DOHH2 (cell line): ENCODE measurements around the gene LRRN2.

Experiments used
- H3F3A ChIP-seq: fragments of 200-600 bp; sonication (generic), shearing (Covaris generic); 2 replicates; pipeline ENCODE4 v1.6.0; 2016; ENCODE audit warnings: antibody characterized with exemption, mild to moderate bottlenecking; ENCODE audit not compliant: control insufficient read depth, insufficient read depth
- H3K27ac ChIP-seq: fragments of 200-600 bp; sonication (generic); 2 replicates; pipeline ENCODE4 v1.5.1; 2014; ENCODE audit warnings: low read depth, mild to moderate bottlenecking, low read length, moderate library complexity
- H3K27me3 ChIP-seq: fragments of 200-600 bp; sonication (generic); 2 replicates; pipeline ENCODE4 v1.6.1; 2014; ENCODE audit warnings: mild to moderate bottlenecking, low read length, mixed read lengths; ENCODE audit not compliant: control insufficient read depth
- H3K36me3 ChIP-seq: fragments of 200-600 bp; sonication (generic); 2 replicates; pipeline ENCODE4 v1.6.1; 2014; ENCODE audit warnings: mild to moderate bottlenecking, low read length, moderate library complexity, mixed read lengths; ENCODE audit not compliant: control insufficient read depth
- H3K4me1 ChIP-seq: fragments of 200-600 bp; sonication (generic); 2 replicates; pipeline ENCODE4 v1.6.1; 2014; ENCODE audit warnings: mild to moderate bottlenecking, low read length, mixed read lengths; ENCODE audit not compliant: control insufficient read depth
- H3K4me2 ChIP-seq: fragments of 200-600 bp; sonication (generic); 2 replicates; pipeline ENCODE4 v1.6.0; 2014; ENCODE audit warnings: mild to moderate bottlenecking, low read length, moderate library complexity
- H3K4me3 ChIP-seq: fragments of 200-600 bp; sonication (generic); 2 replicates; pipeline ENCODE4 v1.5.1; 2014; ENCODE audit warnings: mild to moderate bottlenecking, low read length, mixed read lengths
- H3K79me2 ChIP-seq: fragments of 200-600 bp; sonication (generic); 2 replicates; pipeline ENCODE4 v1.6.1; 2014; ENCODE audit warnings: mild to moderate bottlenecking, low read length, mixed read lengths; ENCODE audit not compliant: control insufficient read depth
- H3K9me2 ChIP-seq: fragments of 200-600 bp; sonication (generic); replicated peaks from 2 replicates; pipeline ENCODE4 v1.6.1; 2014; ENCODE audit warnings: mild to moderate bottlenecking, low read length, mixed read lengths; ENCODE audit not compliant: control insufficient read depth
- H3K9me3 ChIP-seq: fragments of 200-600 bp; sonication (generic); 2 replicates; pipeline ENCODE4 v1.6.1; 2014; ENCODE audit warnings: antibody characterized with exemption, low read length, mixed read lengths; ENCODE audit not compliant: control insufficient read depth, insufficient read depth
- H4K20me1 ChIP-seq: fragments of 200-600 bp; sonication (generic); 2 replicates; pipeline ENCODE4 v1.6.0; 2014; ENCODE audit warnings: low read depth, mild to moderate bottlenecking, antibody characterized with exemption, low read length, moderate library complexity; ENCODE audit not compliant: control insufficient read depth, insufficient read depth
- EZH2phosphoT487 ChIP-seq: fragments of 200-600 bp; sonication (generic); IDR thresholded peaks from 2 replicates; pipeline ENCODE4 v1.6.1; 2017; ENCODE audit warnings: borderline replicate concordance, mild to moderate bottlenecking, antibody characterized with exemption, low read length, moderate library complexity, mixed read lengths
- TF ChIP-seq, protein P1 (sequence below): fragments of 200-600 bp; sonication (generic); IDR thresholded peaks from one replicate; pipeline ENCODE4 v1.5.1; 2014; ENCODE audit warnings: antibody characterized with exemption, mild to moderate bottlenecking, low read depth, low read length; ENCODE audit not compliant: poor library complexity, severe bottlenecking

The LRRN2 gene

DNA sequence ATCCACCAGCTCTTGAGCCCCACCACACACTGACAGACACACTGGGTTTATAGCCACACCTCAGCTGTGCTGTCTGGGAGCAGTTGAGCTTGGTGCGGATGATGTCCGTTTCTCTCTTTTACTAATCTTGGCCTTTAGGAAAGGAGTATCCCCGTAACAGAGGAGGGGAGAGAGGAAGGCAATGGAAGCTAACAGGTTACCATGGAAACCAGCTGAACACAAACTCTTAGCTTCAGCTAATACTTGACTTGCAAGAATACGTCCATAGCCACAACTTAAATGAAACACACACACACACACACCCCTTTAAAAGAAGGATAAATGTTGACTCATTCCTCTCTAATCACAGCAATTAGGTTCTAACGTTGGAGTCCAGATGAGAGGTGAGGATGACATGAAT, 28.0 kb upstream of the LRRN2 start:
- peaks cover 70% of the 10 kb centered on the region for H3K4me1 ChIP-seq
- no peaks in the 10 kb centered on the region for H3K9me3 ChIP-seq
- H3F3A ChIP-seq: no peaks in the 10 kb centered on the region

DNA sequence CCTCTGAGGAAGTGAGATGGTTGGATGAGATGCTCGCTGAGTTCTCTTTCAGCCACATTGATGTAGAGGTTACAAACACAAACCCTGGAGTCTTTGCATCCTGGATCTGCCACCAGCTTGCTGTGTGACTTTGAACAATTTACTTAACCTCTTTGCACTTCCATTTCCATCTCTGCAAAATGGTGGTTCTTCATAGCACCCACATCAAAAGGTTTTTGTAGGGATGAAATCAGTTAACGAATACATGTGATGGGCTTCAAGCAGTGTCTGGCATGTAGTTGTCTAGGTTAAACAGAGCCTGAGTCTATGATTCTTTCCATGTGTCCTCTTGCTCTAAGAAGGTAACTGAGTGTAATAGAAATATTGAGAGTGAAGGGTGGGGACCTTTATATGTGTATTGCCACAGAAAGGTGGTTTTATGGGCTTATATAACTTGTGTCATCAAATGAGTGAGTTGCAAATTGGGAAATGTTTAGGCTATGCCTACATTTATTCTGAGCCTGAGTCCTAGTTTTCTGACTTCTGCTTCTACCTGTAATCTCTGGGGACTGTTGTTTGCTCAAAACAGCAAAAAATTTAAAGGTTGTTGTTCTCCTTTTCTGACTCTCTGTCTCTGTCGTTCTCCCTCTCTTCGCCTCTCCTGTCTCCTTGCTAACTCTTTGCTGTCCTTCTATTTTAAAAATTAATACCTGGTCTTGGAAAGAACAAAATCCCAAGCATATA, 27.3 kb upstream of the LRRN2 start:
- no peaks in the 10 kb centered on the region; the same call in 1 of the 2 replicates for H4K20me1 ChIP-seq
- peak overlapping the region; percentile 81 for H3K4me2 ChIP-seq
- peak overlapping the region; percentile 88 for H3K4me3 ChIP-seq
- no peaks in the 10 kb centered on the region for H3K27me3 ChIP-seq
- H3K36me3 ChIP-seq: peaks cover 38% of the 10 kb centered on the region
- H3F3A ChIP-seq: no peaks in the 10 kb centered on the region
- peaks cover 73% of the 10 kb centered on the region for H3K4me1 ChIP-seq
- peaks cover 57% of the 10 kb centered on the region for H3K79me2 ChIP-seq
- peak overlapping the region; percentile 82; the same call in 1 of the 2 replicates for H3K27ac ChIP-seq
- H3K9me3 ChIP-seq: no peaks in the 10 kb centered on the region
- no peaks in the 10 kb centered on the region for H3K9me2 ChIP-seq
- TF ChIP-seq EZH2phosphoT487: no peak
- TF ChIP-seq, protein P1, sequence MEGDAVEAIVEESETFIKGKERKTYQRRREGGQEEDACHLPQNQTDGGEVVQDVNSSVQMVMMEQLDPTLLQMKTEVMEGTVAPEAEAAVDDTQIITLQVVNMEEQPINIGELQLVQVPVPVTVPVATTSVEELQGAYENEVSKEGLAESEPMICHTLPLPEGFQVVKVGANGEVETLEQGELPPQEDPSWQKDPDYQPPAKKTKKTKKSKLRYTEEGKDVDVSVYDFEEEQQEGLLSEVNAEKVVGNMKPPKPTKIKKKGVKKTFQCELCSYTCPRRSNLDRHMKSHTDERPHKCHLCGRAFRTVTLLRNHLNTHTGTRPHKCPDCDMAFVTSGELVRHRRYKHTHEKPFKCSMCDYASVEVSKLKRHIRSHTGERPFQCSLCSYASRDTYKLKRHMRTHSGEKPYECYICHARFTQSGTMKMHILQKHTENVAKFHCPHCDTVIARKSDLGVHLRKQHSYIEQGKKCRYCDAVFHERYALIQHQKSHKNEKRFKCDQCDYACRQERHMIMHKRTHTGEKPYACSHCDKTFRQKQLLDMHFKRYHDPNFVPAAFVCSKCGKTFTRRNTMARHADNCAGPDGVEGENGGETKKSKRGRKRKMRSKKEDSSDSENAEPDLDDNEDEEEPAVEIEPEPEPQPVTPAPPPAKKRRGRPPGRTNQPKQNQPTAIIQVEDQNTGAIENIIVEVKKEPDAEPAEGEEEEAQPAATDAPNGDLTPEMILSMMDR: no peak

More for the DNA sequence above, 28.0 kb upstream of the LRRN2 start:
- peak overlapping the region; percentile 82 for H3K27ac ChIP-seq
- no peaks in the 10 kb centered on the region for H3K9me2 ChIP-seq
- H4K20me1 ChIP-seq: no peaks in the 10 kb centered on the region; the same call in 1 of the 2 replicates
- no peaks in the 10 kb centered on the region for H3K27me3 ChIP-seq
- H3K36me3 ChIP-seq: peaks cover 38% of the 10 kb centered on the region
- peak overlapping the region; percentile 88 for H3K4me3 ChIP-seq
- peaks cover 57% of the 10 kb centered on the region for H3K79me2 ChIP-seq
- peak overlapping the region; percentile 81 for H3K4me2 ChIP-seq
- TF ChIP-seq EZH2phosphoT487: no peak
- TF ChIP-seq, protein P1: no peak

DNA sequence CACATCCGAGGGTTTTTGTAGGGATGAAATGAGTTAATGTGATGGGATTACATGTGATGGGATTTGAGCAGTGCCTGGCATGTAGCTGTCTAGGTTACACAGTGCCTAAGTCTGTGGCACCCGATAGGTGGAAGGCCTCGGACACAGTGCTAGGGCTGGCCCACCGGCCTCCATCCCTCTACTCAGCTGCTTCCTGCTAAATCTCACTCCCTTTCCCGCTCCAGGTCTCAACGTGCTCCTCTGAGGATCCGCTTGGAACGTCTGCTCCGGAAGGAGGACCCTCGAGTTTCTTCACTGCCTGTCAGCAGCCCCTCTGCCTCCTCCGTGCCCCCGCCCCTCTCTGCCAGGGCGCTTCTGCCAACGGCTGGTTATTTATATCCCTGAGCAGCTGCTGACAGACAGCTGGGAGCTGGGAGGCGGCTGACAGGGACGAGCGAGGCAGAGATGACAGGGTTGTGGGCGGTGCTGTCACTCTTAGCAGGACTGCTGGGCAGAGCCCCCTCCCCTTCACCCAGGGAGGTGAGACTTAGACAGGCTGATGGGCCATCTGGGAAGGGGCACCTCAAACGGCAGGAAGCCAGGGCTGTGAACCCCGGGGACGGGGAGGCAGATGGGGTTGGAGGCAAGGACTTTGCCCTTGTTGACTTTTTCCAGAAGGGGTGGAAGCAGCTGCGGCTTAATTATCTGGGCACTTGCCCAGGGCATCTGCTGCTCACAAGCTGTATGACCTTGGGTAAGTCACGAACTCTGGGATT, 26.6 kb upstream of the LRRN2 start:
- Histone ChIP-seq H3K36me3 (peaks cover 38% of the 10 kb centered on the region), H3K9me2 (no peaks in the 10 kb centered on the region), H3K9me3 (no peaks in the 10 kb centered on the region), H3K4me3 (peak overlapping the region; percentile 88), H3K79me2 (peaks cover 59% of the 10 kb centered on the region), H3F3A (no peaks in the 10 kb centered on the region), H4K20me1 (no peaks in the 10 kb centered on the region; the same call in 1 of the 2 replicates), H3K4me1 (peaks cover 78% of the 10 kb centered on the region), H3K27ac (no peak overlapping the region), H3K27me3 (no peaks in the 10 kb centered on the region), H3K4me2 (peak overlapping the region; percentile 81)
- TF ChIP-seq, protein P1: no peak
- no peak for TF ChIP-seq EZH2phosphoT487
